GM23248 (cell line): ENCODE results near the gene FGD5. TPM values are rescaled to one million over a fixed set of nuclear protein-coding genes. Genes with fewer than 3 reads are reported as not detected.
A peak's percentile ranks its signal among the peaks of the same experiment; 100 is the strongest.

Source experiments
- DNase-seq: peaks from one replicate; pipeline ENCODE4 v3.0.0-alpha.2; 2015
- H2AFZ ChIP-seq: fragments of 200-600 bp; sonication (generic); 2 replicates; pipeline ENCODE4 v1.6.1; 2016; ENCODE audit warnings: antibody characterized with exemption
- H3F3A ChIP-seq: fragments of 200-600 bp; sonication (generic); 2 replicates; pipeline ENCODE4 v1.6.1; 2016; ENCODE audit warnings: mild to moderate bottlenecking, antibody characterized with exemption, mixed run types; ENCODE audit not compliant: insufficient read depth
- H3K27ac ChIP-seq: fragments of 200-600 bp; sonication (generic); 2 replicates; pipeline ENCODE4 v1.5.1; 2016; ENCODE audit warnings: mild to moderate bottlenecking
- H3K27me3 ChIP-seq: fragments of 200-600 bp; sonication (generic); replicated peaks from 2 replicates; pipeline ENCODE4 v1.6.1; 2016; ENCODE audit warnings: mild to moderate bottlenecking; ENCODE audit not compliant: insufficient read depth
- H3K36me3 ChIP-seq: fragments of 200-600 bp; sonication (generic); 2 replicates; pipeline ENCODE4 v1.6.1; 2016; ENCODE audit warnings: low read depth, mild to moderate bottlenecking
- H3K4me1 ChIP-seq: fragments of 200-600 bp; sonication (generic); 2 replicates; pipeline ENCODE4 v1.6.1; 2016; ENCODE audit warnings: mild to moderate bottlenecking; ENCODE audit not compliant: insufficient read depth
- H3K4me2 ChIP-seq: fragments of 200-600 bp; sonication (generic); one replicate; pipeline ENCODE4 v1.6.1; 2016; ENCODE audit warnings: mild to moderate bottlenecking; ENCODE audit not compliant: unreplicated experiment
- H3K4me3 ChIP-seq: fragments of 200-600 bp; sonication (generic); 2 replicates; pipeline ENCODE4 v1.5.1; 2016; ENCODE audit warnings: mild to moderate bottlenecking
- H3K79me2 ChIP-seq: fragments of 200-600 bp; sonication (generic); 2 replicates; pipeline ENCODE4 v1.6.1; 2016; ENCODE audit warnings: mild to moderate bottlenecking; ENCODE audit not compliant: insufficient read depth
- H3K9ac ChIP-seq: fragments of 200-600 bp; sonication (generic); 2 replicates; pipeline ENCODE4 v1.6.1; 2016; ENCODE audit warnings: mild to moderate bottlenecking
- H3K9me2 ChIP-seq: fragments of 200-600 bp; sonication (generic); 2 replicates; pipeline ENCODE4 v1.6.1; 2016; ENCODE audit warnings: mixed run types, mild to moderate bottlenecking, moderate library complexity; ENCODE audit not compliant: insufficient read depth
- H3K9me3 ChIP-seq: fragments of 200-600 bp; sonication (generic); one replicate; pipeline ENCODE4 v1.6.1; 2017; ENCODE audit warnings: low read depth
- H4K20me1 ChIP-seq: fragments of 200-600 bp; sonication (generic); 2 replicates; pipeline ENCODE4 v1.6.0; 2016; ENCODE audit not compliant: insufficient read depth
- EZH2 ChIP-seq: fragments of 200-600 bp; sonication (generic); IDR thresholded peaks from 2 replicates; pipeline ENCODE4 v1.6.1; 2018; ENCODE audit warnings: antibody characterized with exemption, mild to moderate bottlenecking; ENCODE audit not compliant: insufficient read depth, poor library complexity, severe bottlenecking
- EZH2phosphoT487 ChIP-seq: fragments of 200-600 bp; sonication (generic); IDR thresholded peaks from 2 replicates; pipeline ENCODE4 v1.6.1; 2018; ENCODE audit warnings: antibody characterized with exemption, moderate library complexity, mild to moderate bottlenecking, low read depth; ENCODE audit not compliant: insufficient read depth
- WGBS, 2 experiments: methylation state at CpG; one replicate each; pipeline ENCODE4 v1.1.6; 2015 to 2017; ENCODE audit warnings: low lambda C conversion rate in 2 of 2, low coverage in 1 of 2; ENCODE audit errors: missing lambda C conversion rate in 2 of 2; 5-methylcytosine and 5-hydroxymethylcytosine counted together
- in situ Hi-C: fragments of 300-500 bp; cut with MboI; formaldehyde crosslinking; loops from 2 replicates; pipeline ENCODE4 v1.15.0; 2020
- polyA plus RNA-seq: library from polyadenylated mRNA; unstranded; fragments of >200 nt; fragmentation: Nextera tagmentation; extraction: Ambion mirVana; gene quantifications from 2 replicates; pipeline ENCODE4 v1.2.1, GENCODE V29; 2016
- total RNA-seq: library from RNA; depleted of rRNA; stranded (reverse); fragments of >200 nt; shearing (Covaris generic); gene quantifications from 2 replicates; pipeline ENCODE4 v1.2.3, GENCODE V29; 2014

FGD5 gene
- total and polyA plus RNA-seq, 2 experiments from 2014 or later = not detected

DNA sequence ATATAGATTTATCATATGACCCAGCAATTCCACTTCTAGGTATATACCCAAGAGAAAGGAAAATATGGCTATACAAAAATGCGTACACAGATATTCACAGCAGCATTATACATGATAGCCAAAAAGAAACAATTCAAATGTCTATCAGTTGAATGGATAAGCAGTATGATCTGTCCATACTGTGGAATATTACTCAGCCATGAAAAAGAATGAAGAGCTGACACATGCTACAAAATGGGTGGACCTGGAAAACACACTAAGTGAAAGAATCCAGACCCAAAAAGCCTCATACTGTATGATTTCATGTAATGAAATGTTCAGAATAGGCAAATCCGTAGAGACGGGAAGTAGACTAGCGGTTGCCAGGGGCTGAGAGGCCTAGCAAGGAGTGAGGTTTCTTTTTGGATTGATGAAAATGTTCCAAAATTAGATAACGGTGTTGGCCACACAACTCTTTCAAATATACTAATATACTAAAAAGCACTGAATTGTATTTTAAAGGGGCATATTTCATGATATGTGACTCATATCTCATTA lies 33.4 kb downstream of the FGD5 start:
- Histone ChIP-seq H3K79me2 (no peaks in the 10 kb centered on the region), H3K9ac (no peak overlapping the region), H3K9me2 (no peaks in the 10 kb centered on the region), H3K9me3 (no peaks in the 10 kb centered on the region), H3K27ac (no peak overlapping the region), H3F3A (no peaks in the 10 kb centered on the region), H4K20me1 (no peaks in the 10 kb centered on the region), H3K4me3 (no peak overlapping the region), H3K27me3 (peaks cover 44% of the 10 kb centered on the region), H3K4me1 (no peaks in the 10 kb centered on the region), H3K36me3 (no peaks in the 10 kb centered on the region), H2AFZ (no peak overlapping the region), H3K4me2 (no peak overlapping the region)
- TF ChIP-seq EZH2 = no peak
- no peak for TF ChIP-seq EZH2phosphoT487
- DNase-seq = no peak
- in situ Hi-C loops = no loop called here
- WGBS, 2 experiments = 33 to 35% methylated on average over 5 of the region's 5 CpGs

DNA sequence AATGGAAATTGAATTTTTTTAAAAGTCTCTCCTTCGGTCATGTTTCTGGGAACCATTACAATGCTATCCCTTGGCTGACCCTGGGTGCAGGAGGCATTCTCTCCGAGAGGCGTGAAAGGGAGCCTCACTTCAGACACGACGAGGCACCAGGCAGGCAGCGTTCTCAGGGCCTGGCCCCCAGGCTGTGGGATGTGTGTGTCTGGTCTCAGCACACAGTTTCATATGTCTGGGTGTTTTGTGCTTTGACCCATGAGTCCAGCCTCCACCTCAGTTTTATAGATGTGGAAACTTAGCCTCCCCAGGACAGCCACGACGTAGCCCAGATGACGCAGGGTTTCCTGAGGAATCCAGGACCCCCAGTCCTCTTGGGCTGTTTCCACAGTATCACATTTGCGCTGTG lies 34.0 kb downstream of the FGD5 start:
- Histone ChIP-seq H3K36me3 (no peaks in the 10 kb centered on the region), H3K79me2 (no peaks in the 10 kb centered on the region), H3K4me1 (no peaks in the 10 kb centered on the region), H2AFZ (no peak overlapping the region), H3K9me2 (no peaks in the 10 kb centered on the region), H3K9me3 (no peaks in the 10 kb centered on the region), H3K4me2 (no peak overlapping the region), H4K20me1 (no peaks in the 10 kb centered on the region), H3K27ac (no peak overlapping the region), H3K27me3 (peaks cover 38% of the 10 kb centered on the region), H3K4me3 (no peak overlapping the region), H3F3A (no peaks in the 10 kb centered on the region), H3K9ac (no peak overlapping the region)
- WGBS, 2 experiments = 6 to 7% methylated on average over 10 of the region's 10 CpGs
- TF ChIP-seq EZH2 (no peak), EZH2phosphoT487 (no peak)
- DNase-seq = no peak
- in situ Hi-C loops = no loop called here

DNA sequence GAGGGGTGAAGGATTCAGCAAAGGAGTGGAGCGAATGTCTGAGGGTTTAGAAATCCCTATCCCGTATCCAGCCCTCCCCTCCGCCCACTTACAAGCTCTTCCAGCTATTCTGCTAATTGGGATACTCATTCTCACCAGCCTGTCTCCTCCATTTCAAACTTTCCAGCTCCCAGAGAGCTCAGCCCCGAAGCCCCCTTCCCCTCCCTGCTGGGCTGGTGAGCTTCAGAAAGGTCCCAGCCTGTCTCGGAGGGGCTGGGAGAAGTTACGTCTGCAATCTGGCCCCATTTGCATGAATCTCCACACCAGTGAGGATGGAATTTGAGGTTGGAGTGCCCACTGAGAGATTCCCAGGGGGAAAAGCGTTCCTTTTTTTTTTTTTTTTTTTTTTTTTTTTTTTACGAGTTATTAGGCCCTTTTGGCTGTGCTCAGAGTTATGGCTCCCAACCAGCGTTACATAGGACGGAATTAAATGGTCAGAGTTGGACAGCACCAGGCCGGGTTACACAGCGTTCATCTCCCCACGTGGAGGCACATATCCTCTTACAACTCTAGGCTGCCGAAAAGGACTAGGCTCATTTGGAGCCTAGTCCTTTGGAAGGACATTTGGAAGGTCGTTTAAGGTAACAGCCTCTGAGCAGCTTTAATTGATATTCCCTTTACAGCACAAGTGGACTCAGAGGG lies 34.6 kb downstream of the FGD5 start:
- Histone ChIP-seq H3K9me2 (no peaks in the 10 kb centered on the region), H3K27me3 (peaks cover 31% of the 10 kb centered on the region), H3F3A (no peaks in the 10 kb centered on the region), H3K36me3 (no peaks in the 10 kb centered on the region), H3K9ac (no peak overlapping the region), H3K4me2 (no peak overlapping the region), H3K9me3 (no peaks in the 10 kb centered on the region), H2AFZ (no peak overlapping the region), H3K27ac (no peak overlapping the region), H3K79me2 (no peaks in the 10 kb centered on the region), H4K20me1 (no peaks in the 10 kb centered on the region), H3K4me3 (no peak overlapping the region), H3K4me1 (no peaks in the 10 kb centered on the region)
- WGBS, 2 experiments = 6 to 7% methylated on average over 14 to 15 of the region's 15 CpGs
- in situ Hi-C loops = no loop called here
- peak; percentile 33 for DNase-seq
- TF ChIP-seq EZH2 = no peak
- no peak for TF ChIP-seq EZH2phosphoT487

DNA sequence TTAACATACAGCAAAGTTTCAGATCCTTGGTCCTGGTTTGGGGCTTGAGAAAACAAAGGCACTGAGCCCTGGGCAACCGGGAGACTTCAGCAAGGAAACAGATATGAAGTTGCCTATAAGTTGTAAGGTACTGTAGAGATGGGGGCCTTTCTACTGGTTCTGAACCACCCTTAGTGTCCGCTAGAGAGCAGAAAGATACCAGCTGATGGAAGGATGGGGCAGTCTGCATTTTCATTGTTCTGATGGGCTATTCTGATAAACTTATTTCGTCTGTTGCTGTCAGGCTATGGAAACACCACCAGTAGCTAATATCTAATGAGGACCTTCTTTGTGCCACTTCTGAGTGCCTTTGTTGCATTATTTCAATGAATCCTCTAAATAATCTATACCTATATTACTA lies 38.7 kb downstream of the FGD5 start:
- Histone ChIP-seq H3F3A (no peaks in the 10 kb centered on the region), H3K36me3 (no peaks in the 10 kb centered on the region), H3K4me1 (no peaks in the 10 kb centered on the region), H3K4me2 (no peak overlapping the region), H3K27me3 (peaks cover 17% of the 10 kb centered on the region), H3K4me3 (no peak overlapping the region), H3K9me3 (no peaks in the 10 kb centered on the region), H3K9ac (no peak overlapping the region), H2AFZ (no peak overlapping the region), H4K20me1 (no peaks in the 10 kb centered on the region), H3K27ac (no peak overlapping the region), H3K79me2 (no peaks in the 10 kb centered on the region), H3K9me2 (no peaks in the 10 kb centered on the region)
- 56 to 70% methylated on average over 3 of the region's 3 CpGs for WGBS, 2 experiments
- TF ChIP-seq EZH2 = no peak
- TF ChIP-seq EZH2phosphoT487 = no peak
- DNase-seq = no peak
- in situ Hi-C loops = no loop called here
